Skin of body (tissue), 2 donors: ENCODE measurements around the gene CLCN2. TPM values are rescaled to one million over a fixed set of nuclear protein-coding genes. Genes with fewer than 3 reads are reported as not detected.
"Not testable (repeated sequence)": the region's sequence is repeated elsewhere in the genome, so short reads cannot be mapped to it uniquely, and the experiment has no call there.

Experiments
- DNase-seq: peaks from one replicate; lab custom pipeline; 2025; lab: John Stamatoyannopoulos, UW
- total RNA-seq: library from RNA; depleted of rRNA; stranded (reverse); fragments of >200 nt; gene quantifications from one replicate; pipeline ENCODE4 v1.2.3, GENCODE V29; 2014

CLCN2 gene
- total RNA-seq, 1 donor from 2014 or later: 5.3 TPM

- DNase-seq: no peak
Observed at GRCh38 chr3:184346480-184347190, 14.8 kb downstream of the CLCN2 start.

GRCh38 chr3:184345317-184346144, 15.9 kb downstream of the CLCN2 start:
- DNase-seq: no peak

- no peak for DNase-seq
Observed at GRCh38 chr3:184344579-184345316, 16.7 kb downstream of the CLCN2 start.

- DNase-seq: no peak
Observed at GRCh38 chr3:184343200-184343876, 18.1 kb downstream of the CLCN2 start.

- DNase-seq: no peak
Observed at GRCh38 chr3:184341925-184342324, 19.5 kb downstream of the CLCN2 start.

GRCh38 chr3:184339451-184340135, 21.8 kb downstream of the CLCN2 start:
- not testable (repeated sequence) for DNase-seq

- no peak for DNase-seq
Observed at GRCh38 chr3:184339001-184339400, 22.4 kb downstream of the CLCN2 start.

GRCh38 chr3:184338511-184338945, 22.9 kb downstream of the CLCN2 start:
- DNase-seq: peak; percentile 69

- DNase-seq: no peak
Observed at GRCh38 chr3:184337981-184338380, 23.4 kb downstream of the CLCN2 start.

GRCh38 chr3:184337399-184337714, 24.0 kb downstream of the CLCN2 start, which contains the start of gene FAM131A:
Gene FAM131A, plus strand, starts transcription at chr3:184337600. Its CDS starts 31 bp downstream, at chr3:184337631.
- DNase-seq: peak; percentile 71

- DNase-seq: peak; percentile 63
Observed at GRCh38 chr3:184336547-184337398, 24.6 kb downstream of the CLCN2 start.

- DNase-seq: peak; percentile 71
Observed at GRCh38 chr3:184335661-184336546, 25.5 kb downstream of the CLCN2 start.

- DNase-seq: no peak
Observed at GRCh38 chr3:184335291-184335660, 26.1 kb downstream of the CLCN2 start.

GRCh38 chr3:184334470-184335158, 26.8 kb downstream of the CLCN2 start:
- no peak for DNase-seq

- no peak for DNase-seq
Observed at GRCh38 chr3:184333700-184334099, 27.7 kb downstream of the CLCN2 start.

- no peak for DNase-seq
Observed at GRCh38 chr3:184333190-184333589, 28.2 kb downstream of the CLCN2 start.

- no peak for DNase-seq
Observed at GRCh38 chr3:184332370-184333090, 28.9 kb downstream of the CLCN2 start.

GRCh38 chr3:184328516-184328915, 32.9 kb downstream of the CLCN2 start:
- no peak for DNase-seq
